ENCODE data around the gene FBXL7. TPM values are rescaled to one million over a fixed set of nuclear protein-coding genes. Genes with fewer than 3 reads are reported as not detected.

FBXL7 gene
- total RNA-seq, 1 experiment from 2014 or later, result not detected

GRCh38 chr5:15533129-15533893 lies 33.3 kb downstream of the FBXL7 start:
- Histone ChIP-seq H3K9me3 (ENCODE audit: control insufficient read depth, insufficient read depth, low read depth, low read length) (no peaks in the 10 kb centered on the region), H3K27me3 (ENCODE audit: control insufficient read depth, insufficient read depth, low read length) (no peaks in the 10 kb centered on the region), H3K36me3 (ENCODE audit: control insufficient read depth, insufficient read depth, low read length) (no peaks in the 10 kb centered on the region), H3K4me3 (ENCODE audit: low read depth in 2 of 2, low read length in 2 of 2) (no peak overlapping the region), H3K27ac (ENCODE audit: low read length) (no peak overlapping the region), H3K4me1 (ENCODE audit: control insufficient read depth, insufficient read depth, low read length) (no peaks in the 10 kb centered on the region)
- POLR2A ChIA-PET, result no interaction called here
- CTCF ChIA-PET, result no interaction called here
- BruUV-seq (replicated peaks), result no TSS peak
- ATAC-seq (no peak), DNase-seq (ENCODE audit: low read depth, low spot score) (no peak)
- TF ChIP-seq POLR2AphosphoS5 (IDR thresholded peaks at IDR 0.05; ENCODE audit: low read depth, low read length) (no peak), TCF7L2 (IDR thresholded peaks at IDR 0.05; ENCODE audit: low read depth, low read length) (no peak), REST (IDR thresholded peaks at IDR 0.05; ENCODE audit: insufficient read depth in 1 of 2, low read depth in 2 of 2, low read length in 1 of 2) (no peak), SIN3A (IDR thresholded peaks at IDR 0.05; ENCODE audit: borderline replicate concordance, insufficient read depth, low read depth, low read length) (no peak), CTCF (IDR thresholded peaks at IDR 0.05) (no peak)
- in situ Hi-C loops (cut with HindIII; ENCODE audit: low pct_unique_long_range_greater_than_20kb, low sequenced_read_pairs), result no loop called here
- intact Hi-C loops (cut with micrococcal nuclease; ENCODE audit: unreplicated experiment), result no loop called here

- no peak overlapping the region for H3K4me3 ChIP-seq (ENCODE audit: low read depth in 2 of 2, low read length in 2 of 2)
- no peaks in the 10 kb centered on the region for H3K36me3 ChIP-seq (ENCODE audit: control insufficient read depth, insufficient read depth, low read length)
- BruUV-seq (replicated peaks), result no TSS peak
- no peaks in the 10 kb centered on the region for H3K27me3 ChIP-seq (ENCODE audit: control insufficient read depth, insufficient read depth, low read length)
- DNase-seq (ENCODE audit: low read depth, low spot score) (no peak), ATAC-seq (no peak)
- ChIA-PET POLR2A (no interaction called here), CTCF (no interaction called here)
- no peak overlapping the region for H3K27ac ChIP-seq (ENCODE audit: low read length)
- no peaks in the 10 kb centered on the region for H3K4me1 ChIP-seq (ENCODE audit: control insufficient read depth, insufficient read depth, low read length)
- no peak for TF ChIP-seq CTCF (IDR thresholded peaks at IDR 0.05)
- no peak for TF ChIP-seq TCF7L2 (IDR thresholded peaks at IDR 0.05; ENCODE audit: low read depth, low read length)
- TF ChIP-seq POLR2AphosphoS5 (IDR thresholded peaks at IDR 0.05; ENCODE audit: low read depth, low read length), result no peak
- no peak for TF ChIP-seq REST (IDR thresholded peaks at IDR 0.05; ENCODE audit: insufficient read depth in 1 of 2, low read depth in 2 of 2, low read length in 1 of 2)
- TF ChIP-seq SIN3A (IDR thresholded peaks at IDR 0.05; ENCODE audit: borderline replicate concordance, insufficient read depth, low read depth, low read length), result no peak
- no peaks in the 10 kb centered on the region for H3K9me3 ChIP-seq (ENCODE audit: control insufficient read depth, insufficient read depth, low read depth, low read length)
- intact Hi-C loops (cut with micrococcal nuclease; ENCODE audit: unreplicated experiment), result no loop called here
- in situ Hi-C loops (cut with HindIII; ENCODE audit: low pct_unique_long_range_greater_than_20kb, low sequenced_read_pairs), result no loop called here
These were observed 36.0 kb downstream of the FBXL7 start for GRCh38 chr5:15535938-15536337.

All from Panc1 (cell line).